Parathyroid adenoma (tissue), 2 donors: Measurements from ENCODE around the gene SMARCD2.

Source experiments
- H2AFZ ChIP-seq: fragments of 300-600 bp; sonication (generic); one replicate; pipeline ENCODE4 v1.7.0; 2017; ENCODE audit warnings: antibody characterized with exemption, mild to moderate bottlenecking
- H3K27ac ChIP-seq: fragments of 300-600 bp; sonication (generic); one replicate; pipeline ENCODE4 v1.7.0; 2017
- H3K27me3 ChIP-seq: fragments of 300-600 bp; sonication (generic); one replicate; pipeline ENCODE4 v1.7.0; 2017; ENCODE audit warnings: low read length; ENCODE audit not compliant: control insufficient read depth, insufficient read depth
- H3K36me3 ChIP-seq: fragments of 300-600 bp; sonication (generic); one replicate; pipeline ENCODE4 v1.7.0; 2017; ENCODE audit warnings: low read length; ENCODE audit not compliant: control insufficient read depth, insufficient read depth
- H3K4me1 ChIP-seq: fragments of 300-600 bp; sonication (generic); one replicate; pipeline ENCODE4 v1.7.0; 2017; ENCODE audit warnings: control low read depth
- H3K4me2 ChIP-seq: fragments of 300-600 bp; sonication (generic); one replicate; pipeline ENCODE4 v1.7.0; 2017; ENCODE audit warnings: low read length
- H3K4me3 ChIP-seq: fragments of 300-600 bp; sonication (generic); one replicate; pipeline ENCODE4 v1.7.0; 2017; ENCODE audit warnings: low read depth, low read length
- H3K79me2 ChIP-seq: fragments of 300-600 bp; sonication (generic); one replicate; pipeline ENCODE4 v1.7.0; 2017; ENCODE audit warnings: control low read depth
- H3K9ac ChIP-seq: fragments of 300-600 bp; sonication (generic); one replicate; pipeline ENCODE4 v1.7.0; 2017; ENCODE audit warnings: mild to moderate bottlenecking
- H3K9me3 ChIP-seq: fragments of 300-600 bp; sonication (generic); one replicate; pipeline ENCODE4 v1.7.0; 2017; ENCODE audit warnings: low read length; ENCODE audit not compliant: control insufficient read depth
- TF ChIP-seq, protein P1 (sequence below): fragments of 300-600 bp; sonication (generic); IDR thresholded peaks from one replicate; pipeline ENCODE4 v1.7.0; 2017; ENCODE audit warnings: antibody characterized with exemption, mild to moderate bottlenecking
- donor health status: primary hyperparathyroidism.

SMARCD2 gene

DNA sequence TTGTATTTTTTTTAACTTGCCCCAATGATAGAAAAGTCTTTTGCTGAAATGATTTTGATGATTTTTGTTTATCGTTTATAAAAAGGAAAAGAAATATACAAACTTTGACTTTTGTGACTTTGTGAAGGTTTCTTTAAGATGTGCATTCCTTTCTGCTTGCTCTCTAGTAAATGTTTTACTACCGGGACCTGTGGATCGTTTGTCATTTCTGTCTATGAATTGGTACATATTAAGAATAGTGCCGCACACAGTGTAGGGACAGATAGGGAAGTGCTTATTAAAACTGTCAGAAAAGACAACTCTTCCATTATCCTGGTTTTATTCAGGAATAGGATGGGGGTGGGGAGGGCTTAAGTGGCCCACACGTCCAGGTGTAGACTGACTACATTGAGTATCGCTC, 23.4 kb downstream of the SMARCD2 start:
- no peak overlapping the region for H3K9ac ChIP-seq
- no peaks in the 10 kb centered on the region for H3K9me3 ChIP-seq
- H3K27ac ChIP-seq = no peak overlapping the region
- no peaks in the 10 kb centered on the region for H3K27me3 ChIP-seq
- no peak overlapping the region for H3K4me3 ChIP-seq
- no peak overlapping the region for H3K4me2 ChIP-seq
- no peaks in the 10 kb centered on the region for H3K4me1 ChIP-seq
- no peaks in the 10 kb centered on the region for H3K79me2 ChIP-seq
- TF ChIP-seq, protein P1, sequence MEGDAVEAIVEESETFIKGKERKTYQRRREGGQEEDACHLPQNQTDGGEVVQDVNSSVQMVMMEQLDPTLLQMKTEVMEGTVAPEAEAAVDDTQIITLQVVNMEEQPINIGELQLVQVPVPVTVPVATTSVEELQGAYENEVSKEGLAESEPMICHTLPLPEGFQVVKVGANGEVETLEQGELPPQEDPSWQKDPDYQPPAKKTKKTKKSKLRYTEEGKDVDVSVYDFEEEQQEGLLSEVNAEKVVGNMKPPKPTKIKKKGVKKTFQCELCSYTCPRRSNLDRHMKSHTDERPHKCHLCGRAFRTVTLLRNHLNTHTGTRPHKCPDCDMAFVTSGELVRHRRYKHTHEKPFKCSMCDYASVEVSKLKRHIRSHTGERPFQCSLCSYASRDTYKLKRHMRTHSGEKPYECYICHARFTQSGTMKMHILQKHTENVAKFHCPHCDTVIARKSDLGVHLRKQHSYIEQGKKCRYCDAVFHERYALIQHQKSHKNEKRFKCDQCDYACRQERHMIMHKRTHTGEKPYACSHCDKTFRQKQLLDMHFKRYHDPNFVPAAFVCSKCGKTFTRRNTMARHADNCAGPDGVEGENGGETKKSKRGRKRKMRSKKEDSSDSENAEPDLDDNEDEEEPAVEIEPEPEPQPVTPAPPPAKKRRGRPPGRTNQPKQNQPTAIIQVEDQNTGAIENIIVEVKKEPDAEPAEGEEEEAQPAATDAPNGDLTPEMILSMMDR = no peak
- H3K36me3 ChIP-seq = no peaks in the 10 kb centered on the region
- no peak overlapping the region for H2AFZ ChIP-seq

DNA sequence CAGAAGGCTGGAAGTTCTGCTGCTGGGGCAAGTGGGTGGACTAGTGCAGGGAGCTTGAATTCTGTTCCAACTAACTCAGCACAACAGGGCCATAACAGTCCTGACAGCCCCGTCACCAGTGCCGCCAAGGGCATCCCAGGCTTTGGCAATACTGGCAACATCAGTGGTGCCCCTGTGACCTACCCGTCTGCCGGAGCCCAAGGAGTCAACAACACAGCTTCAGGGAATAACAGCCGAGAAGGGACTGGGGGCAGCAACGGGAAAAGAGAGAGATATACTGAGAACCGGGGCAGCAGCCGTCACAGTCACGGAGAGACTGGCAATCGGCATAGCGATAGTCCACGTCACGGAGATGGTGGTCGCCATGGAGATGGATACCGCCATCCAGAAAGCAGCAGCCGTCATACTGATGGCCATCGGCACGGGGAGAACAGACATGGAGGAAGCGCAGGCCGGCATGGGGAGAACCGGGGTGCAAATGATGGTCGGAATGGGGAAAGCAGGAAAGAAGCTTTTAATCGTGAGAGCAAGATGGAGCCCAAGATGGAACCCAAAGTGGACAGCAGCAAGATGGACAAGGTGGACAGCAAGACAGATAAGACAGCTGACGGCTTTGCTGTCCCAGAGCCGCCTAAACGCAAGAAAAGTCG, 24.6 kb downstream of the SMARCD2 start:
- Histone ChIP-seq H3K79me2 (no peaks in the 10 kb centered on the region), H3K9me3 (no peaks in the 10 kb centered on the region), H3K9ac (no peak overlapping the region)

DNA sequence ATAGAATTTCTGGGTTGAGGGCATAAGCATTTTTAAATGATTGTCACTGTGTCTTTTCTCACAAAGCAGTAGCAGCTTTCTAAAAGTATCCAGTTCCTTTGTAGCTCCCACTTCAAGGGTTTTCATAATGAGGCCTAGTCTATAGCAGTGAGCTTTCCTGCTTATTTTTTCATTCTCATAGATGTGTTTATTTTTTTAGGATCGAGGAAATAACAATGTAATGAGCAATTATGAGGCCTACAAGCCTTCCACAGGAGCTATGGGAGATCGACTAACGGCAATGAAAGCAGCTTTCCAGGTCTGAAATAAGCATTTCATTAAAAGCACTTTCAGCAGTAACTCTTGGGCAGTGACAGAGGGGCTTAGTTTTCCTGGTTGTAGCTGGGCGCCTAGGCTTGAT, 25.8 kb downstream of the SMARCD2 start:
- H3K4me3 ChIP-seq = no peak overlapping the region
- no peaks in the 10 kb centered on the region for H3K27me3 ChIP-seq
- H3K4me2 ChIP-seq = no peak overlapping the region
- TF ChIP-seq, protein P1 = no peak
- H3K79me2 ChIP-seq = no peaks in the 10 kb centered on the region
- H3K36me3 ChIP-seq = no peaks in the 10 kb centered on the region
- no peak overlapping the region for H3K27ac ChIP-seq
- H3K9me3 ChIP-seq = no peaks in the 10 kb centered on the region
- no peak overlapping the region for H2AFZ ChIP-seq
- no peaks in the 10 kb centered on the region for H3K4me1 ChIP-seq
- H3K9ac ChIP-seq = no peak overlapping the region

More for the DNA sequence above, 24.6 kb downstream of the SMARCD2 start:
- H2AFZ ChIP-seq = no peak overlapping the region
- H3K27me3 ChIP-seq = no peaks in the 10 kb centered on the region
- no peak overlapping the region for H3K4me2 ChIP-seq
- H3K4me3 ChIP-seq = no peak overlapping the region
- TF ChIP-seq, protein P1 = no peak
- no peaks in the 10 kb centered on the region for H3K36me3 ChIP-seq
- no peaks in the 10 kb centered on the region for H3K4me1 ChIP-seq
- H3K27ac ChIP-seq = no peak overlapping the region

DNA sequence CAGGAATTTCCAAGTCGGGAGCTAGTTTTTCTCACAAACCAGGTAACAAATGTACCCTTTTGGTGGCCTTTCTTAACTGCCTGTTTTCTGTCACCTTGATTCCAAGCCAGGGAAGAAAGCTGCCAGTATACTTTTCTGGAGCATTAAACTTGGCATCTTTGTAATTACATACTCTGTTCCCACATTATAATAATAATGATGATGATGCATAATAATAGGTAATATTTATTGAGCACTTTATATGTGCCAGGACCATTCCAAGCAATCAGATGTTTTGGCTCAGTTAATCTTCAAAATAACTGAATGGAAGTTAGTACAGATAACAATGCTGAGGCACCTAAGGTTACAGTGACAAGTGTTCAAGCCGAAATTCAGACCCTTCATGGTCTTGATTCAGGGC, 26.4 kb downstream of the SMARCD2 start:
- Histone ChIP-seq H3K4me3 (no peak overlapping the region), H3K27ac (no peak overlapping the region), H3K9me3 (no peaks in the 10 kb centered on the region), H3K79me2 (no peaks in the 10 kb centered on the region), H3K4me1 (no peaks in the 10 kb centered on the region), H2AFZ (no peak overlapping the region), H3K36me3 (no peaks in the 10 kb centered on the region), H3K9ac (no peak overlapping the region), H3K4me2 (no peak overlapping the region), H3K27me3 (no peaks in the 10 kb centered on the region)
- TF ChIP-seq, protein P1 = no peak

DNA sequence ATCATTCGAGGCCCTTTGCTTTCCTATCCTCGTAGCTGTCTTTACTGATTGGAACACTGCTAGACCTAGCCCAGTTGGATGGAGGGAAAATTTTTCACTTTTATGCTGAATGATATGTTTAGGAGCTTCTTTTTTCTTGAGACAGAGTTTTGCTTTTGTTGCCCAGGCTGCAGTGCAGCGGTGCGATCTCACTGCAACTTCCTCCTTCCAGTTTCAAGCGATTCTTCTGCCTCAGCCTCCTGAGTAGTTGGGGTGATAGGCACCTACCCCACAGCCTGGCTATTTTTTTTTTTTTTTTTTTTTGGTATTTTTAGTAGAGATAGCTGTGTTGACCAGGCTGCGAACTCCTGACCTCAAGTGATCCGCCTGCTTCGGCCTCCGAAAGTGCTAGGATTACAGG, 32.5 kb downstream of the SMARCD2 start:
- H3K4me1 ChIP-seq = no peaks in the 10 kb centered on the region
- H3K79me2 ChIP-seq = no peaks in the 10 kb centered on the region
- TF ChIP-seq, protein P1 = no peak
- no peak overlapping the region for H3K9ac ChIP-seq
- H3K4me2 ChIP-seq = no peak overlapping the region
- no peaks in the 10 kb centered on the region for H3K9me3 ChIP-seq
- no peak overlapping the region for H3K4me3 ChIP-seq
- H3K36me3 ChIP-seq = no peaks in the 10 kb centered on the region
- H2AFZ ChIP-seq = no peak overlapping the region
- H3K27ac ChIP-seq = no peak overlapping the region
- H3K27me3 ChIP-seq = no peaks in the 10 kb centered on the region
